BE2C (cell line): ENCODE measurements around the gene SLFN12L.

Source experiments
- DNase-seq: peaks from one replicate; pipeline ENCODE4 v3.0.0-alpha.2; 2020
- H3K27me3 ChIP-seq: fragments of 250-450 bp; sonication (Bioruptor Pico); 2 replicates; pipeline ENCODE4 v1.5.1; 2020; ENCODE audit warnings: mild to moderate bottlenecking
- H3K36me3 ChIP-seq: fragments of 250-450 bp; sonication (Bioruptor Pico); 2 replicates; pipeline ENCODE4 v1.5.1; 2020; ENCODE audit warnings: mild to moderate bottlenecking
- H3K4me1 ChIP-seq: fragments of 250-450 bp; sonication (Bioruptor Pico); 2 replicates; pipeline ENCODE4 v1.5.1; 2020
- H3K4me3 ChIP-seq: 2 replicates; pipeline ENCODE4 v1.5.1; 2011; ENCODE audit warnings: low read depth, low read length
- H3K9me3 ChIP-seq: fragments of 250-450 bp; sonication (Bioruptor Pico); 2 replicates; pipeline ENCODE4 v1.5.1; 2020
- CTCF ChIP-seq: IDR thresholded peaks from 2 replicates; pipeline ENCODE4 v1.5.1; 2012; ENCODE audit warnings: mild to moderate bottlenecking, low read depth, low read length

Gene SLFN12L

GRCh38 chr17:35559495-35560210 is 22.2 kb upstream of the SLFN12L start:
- Histone ChIP-seq H3K36me3 (no peaks in the 10 kb centered on the region), H3K4me1 (no peaks in the 10 kb centered on the region), H3K4me3 (no peak overlapping the region), H3K27me3 (peaks cover 81% of the 10 kb centered on the region), H3K9me3 (no peaks in the 10 kb centered on the region)
- no peak for DNase-seq
- no peak for TF ChIP-seq CTCF

DNA sequence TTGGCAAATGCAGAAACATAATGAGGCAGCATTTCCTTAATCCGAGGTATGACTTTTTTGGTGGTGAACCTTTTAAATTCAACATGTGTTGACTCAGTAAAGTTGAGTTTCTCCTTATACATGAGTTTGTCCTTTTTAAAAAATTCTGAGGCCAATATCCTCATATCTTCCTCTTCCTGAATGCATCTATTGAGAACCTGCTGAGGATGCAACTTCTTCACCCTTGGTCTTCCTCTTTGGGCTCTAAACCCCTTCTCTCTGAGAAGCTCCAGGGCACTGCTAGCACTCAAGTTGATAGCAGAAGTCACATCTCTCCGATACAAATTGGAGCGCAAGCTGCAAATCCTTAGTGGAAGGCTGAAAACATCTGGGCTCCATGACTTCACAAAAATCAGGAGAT is 19.9 kb upstream of the SLFN12L start:
- Histone ChIP-seq H3K9me3 (no peaks in the 10 kb centered on the region), H3K4me3 (no peak overlapping the region), H3K4me1 (no peaks in the 10 kb centered on the region), H3K27me3 (peaks cover 76% of the 10 kb centered on the region), H3K36me3 (no peaks in the 10 kb centered on the region)
- DNase-seq: no peak
- no peak for TF ChIP-seq CTCF

GRCh38 chr17:35555691-35556090 is 18.2 kb upstream of the SLFN12L start:
- TF ChIP-seq CTCF: peak; percentile 47
- H3K4me1 ChIP-seq: no peaks in the 10 kb centered on the region
- no peaks in the 10 kb centered on the region for H3K36me3 ChIP-seq
- no peaks in the 10 kb centered on the region for H3K9me3 ChIP-seq
- H3K4me3 ChIP-seq: no peak overlapping the region
- DNase-seq: no peak
- peaks cover 78% of the 10 kb centered on the region for H3K27me3 ChIP-seq

DNA sequence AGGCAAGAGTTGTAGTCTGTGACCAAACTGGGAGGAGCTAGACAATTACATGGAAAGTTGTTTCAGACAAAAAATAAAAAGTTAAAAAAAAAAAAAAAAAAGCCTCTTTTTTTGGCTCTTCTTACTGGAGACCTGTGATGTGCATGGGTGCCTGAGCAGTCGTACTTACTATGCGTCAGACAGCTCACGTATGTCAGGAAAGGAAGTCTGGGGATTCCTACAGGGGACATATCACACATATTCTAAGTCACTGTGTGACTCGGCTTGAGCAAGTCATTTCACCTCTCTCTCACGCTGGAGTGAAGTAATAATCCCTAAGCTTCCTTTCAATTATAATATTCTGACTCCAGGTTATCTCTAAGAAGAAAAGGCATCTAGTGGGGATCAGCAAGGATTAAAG is 17.2 kb upstream of the SLFN12L start:
- H3K36me3 ChIP-seq: no peaks in the 10 kb centered on the region
- no peak for TF ChIP-seq CTCF
- peaks cover 80% of the 10 kb centered on the region for H3K27me3 ChIP-seq
- DNase-seq: no peak
- no peaks in the 10 kb centered on the region for H3K9me3 ChIP-seq
- H3K4me3 ChIP-seq: no peak overlapping the region
- H3K4me1 ChIP-seq: no peaks in the 10 kb centered on the region

GRCh38 chr17:35553310-35553709 is 15.8 kb upstream of the SLFN12L start:
- no peak for DNase-seq
- Histone ChIP-seq H3K27me3 (peaks cover 82% of the 10 kb centered on the region), H3K36me3 (no peaks in the 10 kb centered on the region), H3K9me3 (no peaks in the 10 kb centered on the region), H3K4me3 (no peak overlapping the region), H3K4me1 (no peaks in the 10 kb centered on the region)
- TF ChIP-seq CTCF: no peak

GRCh38 chr17:35548978-35549377 is 11.5 kb upstream of the SLFN12L start:
- H3K4me1 ChIP-seq: no peaks in the 10 kb centered on the region
- H3K4me3 ChIP-seq: no peak overlapping the region
- no peaks in the 10 kb centered on the region for H3K9me3 ChIP-seq
- H3K27me3 ChIP-seq: peaks cover 80% of the 10 kb centered on the region
- H3K36me3 ChIP-seq: no peaks in the 10 kb centered on the region
- TF ChIP-seq CTCF: no peak
- no peak for DNase-seq
